Hepatocyte (in vitro differentiated cells): Measurements from ENCODE around the gene FAM193A. TPM values are rescaled to one million over a fixed set of nuclear protein-coding genes. Genes with fewer than 3 reads are reported as not detected.
A peak's percentile ranks its signal among the peaks of the same experiment; 100 is the strongest.
"Not testable (repeated sequence)": the region's sequence is repeated elsewhere in the genome, so short reads cannot be mapped to it uniquely, and the experiment has no call there.

ENCODE experiments used
- DNase-seq: peaks from one replicate; pipeline ENCODE4 v3.0.0-alpha.2; 2016; ENCODE audit warnings: low spot score
- H2AFZ ChIP-seq: fragments of 200-600 bp; sonication (generic); 2 replicates; pipeline ENCODE4 v1.6.0; 2016; ENCODE audit warnings: antibody characterized with exemption, mild to moderate bottlenecking
- H3K27ac ChIP-seq: fragments of 200-600 bp; sonication (generic); 2 replicates; pipeline ENCODE4 v1.5.1; 2016; ENCODE audit warnings: mild to moderate bottlenecking
- H3K27me3 ChIP-seq: fragments of 200-600 bp; sonication (generic); 2 replicates; pipeline ENCODE4 v1.6.1; 2016
- H3K36me3 ChIP-seq: fragments of 200-600 bp; sonication (generic); replicated peaks from 2 replicates; pipeline ENCODE4 v1.5.1; 2016; ENCODE audit warnings: low read depth; ENCODE audit not compliant: insufficient read depth
- H3K4me1 ChIP-seq: fragments of 200-600 bp; sonication (generic); 2 replicates; pipeline ENCODE4 v1.5.1; 2016; ENCODE audit warnings: mild to moderate bottlenecking, moderate library complexity; ENCODE audit not compliant: insufficient read depth
- H3K4me2 ChIP-seq: fragments of 200-600 bp; sonication (generic); 2 replicates; pipeline ENCODE4 v1.6.0; 2016
- H3K4me3 ChIP-seq: fragments of 200-600 bp; sonication (generic); 2 replicates; pipeline ENCODE4 v1.5.1; 2016; ENCODE audit warnings: mild to moderate bottlenecking
- H3K79me2 ChIP-seq: fragments of 200-600 bp; sonication (generic); 2 replicates; pipeline ENCODE4 v1.6.0; 2017; ENCODE audit warnings: mild to moderate bottlenecking
- H3K9me2 ChIP-seq: fragments of 200-600 bp; sonication (generic); replicated peaks from 2 replicates; pipeline ENCODE4 v1.6.0; 2017; ENCODE audit warnings: mild to moderate bottlenecking; ENCODE audit not compliant: insufficient read depth
- H3K9me3 ChIP-seq: fragments of 200-600 bp; sonication (generic); 2 replicates; pipeline ENCODE4 v1.5.1; 2016; ENCODE audit warnings: low read depth, mild to moderate bottlenecking
- H4K20me1 ChIP-seq: fragments of 200-600 bp; sonication (generic); 2 replicates; pipeline ENCODE4 v1.6.0; 2016; ENCODE audit warnings: mild to moderate bottlenecking; ENCODE audit not compliant: insufficient read depth, poor library complexity, severe bottlenecking
- CTCF ChIP-seq: fragments of 200-600 bp; sonication (generic); IDR thresholded peaks from 2 replicates; pipeline ENCODE4 v1.5.1; 2016; ENCODE audit warnings: antibody characterized with exemption, mild to moderate bottlenecking; ENCODE audit not compliant: poor library complexity
- EZH2 ChIP-seq: fragments of 200-600 bp; sonication (generic); IDR thresholded peaks from 2 replicates; pipeline ENCODE4 v1.6.1; 2016; ENCODE audit warnings: antibody characterized with exemption, mild to moderate bottlenecking, borderline replicate concordance
- EZH2phosphoT487 ChIP-seq: fragments of 200-600 bp; sonication (generic); IDR thresholded peaks from one replicate; pipeline ENCODE4 v1.6.1; 2018; ENCODE audit warnings: antibody characterized with exemption, mild to moderate bottlenecking, low read depth, moderate library complexity; ENCODE audit not compliant: unreplicated experiment, severe bottlenecking
- WGBS: methylation state at CpG from one replicate; pipeline ENCODE4 v1.1.6; 2016; ENCODE audit warnings: low lambda C conversion rate; ENCODE audit errors: missing lambda C conversion rate; 5-methylcytosine and 5-hydroxymethylcytosine counted together
- polyA plus RNA-seq: library from polyadenylated mRNA; unstranded; fragments of >200 nt; fragmentation: Nextera tagmentation; extraction: Ambion mirVana; gene quantifications from 2 replicates; pipeline ENCODE4 v1.2.1, GENCODE V29; 2016
- total RNA-seq: library from RNA; depleted of rRNA; stranded (reverse); fragments of >200 nt; gene quantifications from 2 replicates; pipeline ENCODE4 v1.2.3, GENCODE V29; 2014

Gene FAM193A
- total and polyA plus RNA-seq, 2 experiments from 2014 or later, result 11.4 to 15.8 TPM

DNA sequence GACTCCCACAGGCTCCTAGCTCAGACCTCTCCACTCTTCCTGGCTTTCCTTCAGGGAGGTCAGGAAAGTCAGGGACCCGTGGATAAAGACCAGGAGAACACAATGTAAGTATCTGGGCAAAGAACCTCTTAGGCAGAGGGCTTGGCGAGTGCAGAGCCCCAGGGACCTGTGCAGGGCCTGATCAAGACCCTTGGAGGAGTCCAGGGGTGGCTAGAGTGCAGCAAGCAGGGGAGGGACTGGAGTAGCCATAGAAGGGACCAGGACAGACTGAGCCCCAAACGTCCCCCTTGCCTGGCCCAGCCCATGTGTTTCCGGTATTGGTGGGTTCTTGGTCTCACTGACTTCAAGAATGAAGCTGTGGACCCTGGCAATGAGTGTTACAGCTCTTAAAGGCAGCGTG is 225.6 kb downstream of the FAM193A start:
- Histone ChIP-seq H3K27me3 (no peaks in the 10 kb centered on the region), H3K36me3 (no peaks in the 10 kb centered on the region), H3K9me2 (no peaks in the 10 kb centered on the region), H4K20me1 (no peaks in the 10 kb centered on the region), H3K9me3 (no peaks in the 10 kb centered on the region), H2AFZ (no peak overlapping the region), H3K4me2 (peak overlapping the region; percentile 61), H3K27ac (peak overlapping the region; percentile 98), H3K79me2 (no peaks in the 10 kb centered on the region), H3K4me3 (no peak overlapping the region), H3K4me1 (peaks cover 21% of the 10 kb centered on the region)
- DNase-seq, result no peak
- 88% methylated on average over 5 of the region's 5 CpGs for WGBS
- TF ChIP-seq CTCF (no peak), EZH2phosphoT487 (no peak), EZH2 (no peak)

DNA sequence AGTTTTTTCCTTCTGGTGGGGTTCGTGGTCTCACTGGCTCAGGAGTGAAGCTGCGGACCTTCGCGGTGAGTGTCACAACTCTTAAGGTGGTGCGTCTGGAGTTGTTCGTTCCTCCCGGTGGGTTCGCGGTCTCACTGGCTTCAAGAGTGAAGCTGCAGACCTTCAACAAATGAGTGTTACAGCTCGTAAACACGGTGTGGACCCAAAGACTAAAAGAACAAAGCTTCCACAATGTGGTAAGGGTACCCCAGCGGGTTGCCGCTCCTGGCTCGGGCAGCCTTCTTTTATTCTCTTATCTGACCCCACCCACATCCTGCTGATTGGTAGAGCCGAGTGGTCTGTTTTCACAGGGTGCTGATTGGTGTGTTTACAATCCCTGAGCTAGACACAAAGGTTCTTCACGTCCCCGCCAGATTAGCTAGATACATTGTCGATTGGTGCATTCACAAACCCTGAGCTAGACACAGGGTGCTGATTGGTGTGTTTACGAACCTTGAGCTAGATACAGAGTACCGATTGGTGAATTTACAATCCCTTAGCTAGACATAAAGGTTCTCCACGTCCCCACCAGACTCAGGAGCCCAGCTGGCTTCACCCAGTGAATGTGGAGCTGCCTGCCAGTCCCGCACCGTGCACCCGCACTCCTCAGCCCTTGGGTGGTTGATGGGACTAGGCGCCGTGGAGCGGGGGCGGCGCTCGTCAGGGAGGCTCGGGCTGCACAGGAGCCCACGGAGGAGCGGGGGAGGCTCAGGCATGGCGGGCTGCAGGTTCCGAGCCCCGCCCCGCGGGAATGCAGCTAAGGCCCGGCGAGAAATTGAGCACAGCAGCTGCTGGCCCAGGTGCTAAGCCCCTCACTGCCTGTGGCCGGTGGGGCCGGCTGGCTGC is 226.3 kb downstream of the FAM193A start:
- not testable (repeated sequence) for H3K79me2 ChIP-seq, H3K9me2 ChIP-seq, H3K9me3 ChIP-seq, H3K27me3 ChIP-seq, DNase-seq, H3K4me3 ChIP-seq, H4K20me1 ChIP-seq, H2AFZ ChIP-seq, H3K36me3 ChIP-seq
- WGBS, result 94% methylated on average over 34 of the region's 42 CpGs
- H3K27ac ChIP-seq, result peak overlapping the region; percentile 98
- H3K4me2 ChIP-seq, result peak overlapping the region; percentile 61
- H3K4me1 ChIP-seq, result peaks cover 21% of the 10 kb centered on the region

- H3K27me3 ChIP-seq, result no peaks in the 10 kb centered on the region
- 87% methylated on average over 23 of the region's 23 CpGs for WGBS
- H3K36me3 ChIP-seq, result no peaks in the 10 kb centered on the region
- no peak overlapping the region for H3K27ac ChIP-seq
- no peaks in the 10 kb centered on the region for H3K9me2 ChIP-seq
- H3K79me2 ChIP-seq, result no peaks in the 10 kb centered on the region
- DNase-seq, result no peak
- H2AFZ ChIP-seq, result peak overlapping the region; percentile 41
- H3K9me3 ChIP-seq, result no peaks in the 10 kb centered on the region
- H3K4me3 ChIP-seq, result no peak overlapping the region
- peaks cover 21% of the 10 kb centered on the region for H3K4me1 ChIP-seq
- TF ChIP-seq EZH2 (no peak), EZH2phosphoT487 (no peak), CTCF (no peak)
- H4K20me1 ChIP-seq, result no peaks in the 10 kb centered on the region
- H3K4me2 ChIP-seq, result peak overlapping the region; percentile 85
These were observed 227.1 kb downstream of the FAM193A start for GRCh38 chr4:2763511-2763967.

- DNase-seq, result no peak
- Histone ChIP-seq H3K27me3 (no peaks in the 10 kb centered on the region), H3K27ac (no peak overlapping the region), H3K36me3 (no peaks in the 10 kb centered on the region), H3K9me2 (no peaks in the 10 kb centered on the region), H3K4me2 (no peak overlapping the region), H3K4me1 (peaks cover 13% of the 10 kb centered on the region), H2AFZ (no peak overlapping the region), H3K79me2 (no peaks in the 10 kb centered on the region), H4K20me1 (no peaks in the 10 kb centered on the region), H3K9me3 (no peaks in the 10 kb centered on the region), H3K4me3 (no peak overlapping the region)
- no peak for TF ChIP-seq CTCF
- no peak for TF ChIP-seq EZH2
- no peak for TF ChIP-seq EZH2phosphoT487
- WGBS, result 91% methylated on average over 11 of the region's 12 CpGs
These were observed 229.5 kb downstream of the FAM193A start for GRCh38 chr4:2765832-2766526.
